HEK293 (cell line): ENCODE data around the gene IGF1R.

Experiments used
- CTCF ChIA-PET: fragments of 350-600 bp; formaldehyde crosslinking; extraction: SDS; loops from one replicate; lab custom pipeline; 2021; ENCODE audit warnings: antibody characterized with exemption; lab: Yijun Ruan, JAX
- POLR2A ChIA-PET: fragments of 300-600 bp; formaldehyde crosslinking; extraction: SDS; loops from one replicate; lab custom pipeline; 2020; ENCODE audit warnings: antibody characterized with exemption, inconsistent platforms; lab: Yijun Ruan, JAX
- H3K27ac ChIP-seq: fragments of 200-500 bp; sonication (Bioruptor generic); 2 replicates; pipeline ENCODE4 v1.5.1; 2014; ENCODE audit warnings: low read depth, low read length, control low read depth, inconsistent platforms; ENCODE audit errors: extremely low read depth
- H3K36me3 ChIP-seq, 2 experiments: fragments of 200-500 bp in 1 of 2; sonication (Bioruptor generic) in 1 of 2; 1 replicate in 1 of 2; 2 replicates in 1 of 2; pipeline ENCODE4 v1.5.1; 2014 to 2017; ENCODE audit warnings: inconsistent platforms in 2 of 2, low read length in 2 of 2; ENCODE audit not compliant: control insufficient read depth in 2 of 2, insufficient read depth in 1 of 2
- H3K4me1 ChIP-seq: fragments of 200-500 bp; sonication (Bioruptor generic); 2 replicates; pipeline ENCODE4 v1.5.1; 2014; ENCODE audit warnings: mild to moderate bottlenecking, low read length, inconsistent platforms; ENCODE audit not compliant: control insufficient read depth, insufficient read depth
- H3K4me3 ChIP-seq: 2 replicates; pipeline ENCODE4 v1.5.1; 2011; ENCODE audit warnings: low read depth, mild to moderate bottlenecking, control low read depth, low read length, moderate library complexity
- H3K9me3 ChIP-seq: fragments of 200-500 bp; sonication (Bioruptor generic); 2 replicates; pipeline ENCODE4 v1.5.1; 2014; ENCODE audit warnings: low read depth, low read length, inconsistent platforms; ENCODE audit not compliant: control insufficient read depth, insufficient read depth
- BCL6B ChIP-seq: fragments of 450-650 bp; formaldehyde crosslinking; IDR thresholded peaks from 2 replicates; pipeline ENCODE4 v1.5.1; 2017; ENCODE audit warnings: missing biosample characterization, missing genetic modification characterization
- GFI1B ChIP-seq: fragments of 450-650 bp; formaldehyde crosslinking; IDR thresholded peaks from 2 replicates; pipeline ENCODE4 v1.5.1; 2016; ENCODE audit warnings: missing biosample characterization, missing genetic modification characterization
- PRDM10 ChIP-seq: fragments of 450-650 bp; formaldehyde crosslinking; IDR thresholded peaks from 2 replicates; pipeline ENCODE4 v1.5.1; 2016; ENCODE audit warnings: missing biosample characterization, missing genetic modification characterization
- PRDM6 ChIP-seq: fragments of 450-650 bp; formaldehyde crosslinking; IDR thresholded peaks from 2 replicates; pipeline ENCODE4 v1.5.1; 2017; ENCODE audit warnings: missing biosample characterization, missing genetic modification characterization
- SCRT1 ChIP-seq: fragments of 450-650 bp; formaldehyde crosslinking; IDR thresholded peaks from 2 replicates; pipeline ENCODE4 v1.5.1; 2016; ENCODE audit warnings: missing biosample characterization, missing genetic modification characterization, borderline replicate concordance
- SCRT2 ChIP-seq: fragments of 450-650 bp; formaldehyde crosslinking; IDR thresholded peaks from 2 replicates; pipeline ENCODE4 v1.5.1; 2016; ENCODE audit warnings: missing biosample characterization, missing genetic modification characterization
- TCF7L2 ChIP-seq: IDR thresholded peaks from 2 replicates; pipeline ENCODE4 v1.6.1; 2011; ENCODE audit warnings: low read depth, mild to moderate bottlenecking, inconsistent platforms, low read length, moderate library complexity, borderline replicate concordance
- ZBTB11 ChIP-seq: fragments of 450-650 bp; formaldehyde crosslinking; conservative IDR thresholded peaks from 2 replicates; pipeline ENCODE4 v1.5.1; 2016; ENCODE audit warnings: low read depth, missing biosample characterization, missing genetic modification characterization
- ZBTB20 ChIP-seq: fragments of 450-650 bp; formaldehyde crosslinking; IDR thresholded peaks from 2 replicates; pipeline ENCODE4 v1.5.1; 2016; ENCODE audit warnings: missing biosample characterization, missing genetic modification characterization
- ZNF202 ChIP-seq: fragments of 450-650 bp; formaldehyde crosslinking; IDR thresholded peaks from 2 replicates; pipeline ENCODE4 v1.5.1; 2016; ENCODE audit warnings: missing biosample characterization, missing genetic modification characterization, borderline replicate concordance
- ZNF350 ChIP-seq: fragments of 450-650 bp; formaldehyde crosslinking; IDR thresholded peaks from 2 replicates; pipeline ENCODE4 v1.5.0; 2017; ENCODE audit warnings: missing biosample characterization, mild to moderate bottlenecking, missing genetic modification characterization
- ZNF423 ChIP-seq: fragments of 450-650 bp; formaldehyde crosslinking; IDR thresholded peaks from 2 replicates; pipeline ENCODE4 v1.5.1; 2016; ENCODE audit warnings: missing biosample characterization, missing genetic modification characterization
- ZNF513 ChIP-seq: fragments of 450-650 bp; IDR thresholded peaks from 2 replicates; pipeline ENCODE4 v1.5.1; 2018; ENCODE audit warnings: missing biosample characterization, missing genetic modification characterization
- ZNF558 ChIP-seq: fragments of 450-650 bp; formaldehyde crosslinking; IDR thresholded peaks from 2 replicates; pipeline ENCODE4 v1.5.1; 2016; ENCODE audit warnings: missing biosample characterization, missing genetic modification characterization
- ZNF600 ChIP-seq: fragments of 450-650 bp; formaldehyde crosslinking; IDR thresholded peaks from 2 replicates; pipeline ENCODE4 v1.5.1; 2016; ENCODE audit warnings: missing biosample characterization, missing genetic modification characterization
- ZNF624 ChIP-seq: fragments of 450-650 bp; formaldehyde crosslinking; IDR thresholded peaks from 2 replicates; pipeline ENCODE4 v1.5.1; 2017; ENCODE audit warnings: missing biosample characterization, missing genetic modification characterization
- ZNF639 ChIP-seq: fragments of 450-650 bp; formaldehyde crosslinking; IDR thresholded peaks from 2 replicates; pipeline ENCODE4 v1.5.1; 2016; ENCODE audit warnings: missing biosample characterization, missing genetic modification characterization
- ZNF747 ChIP-seq: fragments of 450-650 bp; formaldehyde crosslinking; IDR thresholded peaks from 2 replicates; pipeline ENCODE4 v1.5.1; 2016; ENCODE audit warnings: missing biosample characterization, missing genetic modification characterization
- ZNF843 ChIP-seq: fragments of 450-650 bp; formaldehyde crosslinking; IDR thresholded peaks from 2 replicates; pipeline ENCODE4 v1.5.1; 2016; ENCODE audit warnings: missing biosample characterization, missing genetic modification characterization

IGF1R gene

GRCh38 chr15:98654790-98655360 lies 6.5 kb downstream of the IGF1R start:
- ChIA-PET CTCF (interaction anchor here (0.8 to 1.9 kb wide), 5 partner anchors 124 to 272 kb away, joined by 3 to 6 read pairs (median 4); no protein-coding TSS in a partner anchor), POLR2A (interaction anchor here (0.6 to 1.0 kb wide), 3 partner anchors 19 to 107 kb away, joined by 3 to 7 read pairs (median 4); no protein-coding TSS in a partner anchor)
- Histone ChIP-seq H3K4me3 (no peak overlapping the region; the same call in 1 of the 2 replicates), H3K4me1 (peaks cover 37% of the 10 kb centered on the region), H3K36me3 (no peaks in the 10 kb centered on the region), H3K27ac (no peak overlapping the region), H3K9me3 (no peaks in the 10 kb centered on the region)
- TF ChIP-seq PRDM10 (tag by site-specific recombination), result no peak
- no peak for TF ChIP-seq ZNF747
- no peak for TF ChIP-seq ZNF350 (tag by site-specific recombination)
- peak; percentile 49; the same call in 1 of the 2 replicates for TF ChIP-seq SCRT1
- TF ChIP-seq PRDM6, result peak; percentile 63
- no peak for TF ChIP-seq ZNF423
- TF ChIP-seq ZNF600, result peak; percentile 74
- TF ChIP-seq GFI1B (tag by site-specific recombination), result no peak
- TF ChIP-seq SCRT2 (tag by site-specific recombination), result peak; percentile 87
- no peak for TF ChIP-seq ZNF624 (tag by site-specific recombination)
- TF ChIP-seq BCL6B, result no peak
- no peak for TF ChIP-seq ZNF639 (tag by site-specific recombination)
- no peak for TF ChIP-seq ZNF513 (tag by site-specific recombination)

- Histone ChIP-seq H3K9me3 (no peaks in the 10 kb centered on the region), H3K36me3 (no peaks in the 10 kb centered on the region), H3K27ac (no peak overlapping the region), H3K4me1 (peaks cover 44% of the 10 kb centered on the region), H3K4me3 (no peak overlapping the region)
- ChIA-PET CTCF (interaction anchor here (1.0 to 1.9 kb wide), 3 partner anchors 123 to 271 kb away, joined by 3 to 6 read pairs (median 4); no protein-coding TSS in a partner anchor), POLR2A (interaction anchor here (0.6 kb wide), 1 partner anchor 20 kb away, joined by 4 read pairs; no protein-coding TSS in a partner anchor)
- TF ChIP-seq ZBTB11 (tag by site-specific recombination), result no peak
- TF ChIP-seq ZNF558 (tag by site-specific recombination), result no peak
- no peak for TF ChIP-seq ZBTB20
- no peak for TF ChIP-seq ZNF843 (tag by site-specific recombination)
- no peak for TF ChIP-seq TCF7L2
- no peak for TF ChIP-seq ZNF202 (tag by site-specific recombination)
- TF ChIP-seq ZNF639 (tag by site-specific recombination), result no peak
Observed at GRCh38 chr15:98655732-98656131, 7.4 kb downstream of the IGF1R start.
